B cell (primary cell): Measurements from ENCODE around the gene PRKD2. TPM values are rescaled to one million over a fixed set of nuclear protein-coding genes. Genes with fewer than 3 reads are reported as not detected.
A peak's percentile ranks its signal among the peaks of the same experiment; 100 is the strongest.

Experiments
- ATAC-seq: fragments of 200-7000 bp; cut with Tn5 transposase; one replicate; pipeline ENCODE4 v1.10.0; 2021; ENCODE audit warnings: low read depth, mild to moderate bottlenecking, moderate number of reproducible peaks, moderate library complexity
- CTCF ChIA-PET: fragments of 350-600 bp; sonication (Branson Sonifier 250); formaldehyde crosslinking; loops from one replicate; lab custom pipeline; 2021; ENCODE audit warnings: antibody characterized with exemption, inconsistent platforms; lab: Charles Lee
- POLR2A ChIA-PET: fragments of 350-600 bp; sonication (Branson Sonifier 250); formaldehyde crosslinking; loops from one replicate; lab custom pipeline; 2021; ENCODE audit warnings: antibody characterized with exemption; lab: Charles Lee
- DNase-seq: peaks from one replicate; pipeline ENCODE4 v3.0.0; 2013
- H2AFZ ChIP-seq: 2 replicates; pipeline ENCODE4 v1.6.1; 2012; ENCODE audit warnings: mild to moderate bottlenecking, low read depth, low read length; ENCODE audit not compliant: insufficient read depth, poor library complexity, severe bottlenecking
- H3K27ac ChIP-seq, 2 donors: 1 replicate in 1 of 2; 2 replicates in 1 of 2; pipeline ENCODE4 v1.5.1; 2012 to 2013; ENCODE audit warnings: low read length in 2 of 2, mild to moderate bottlenecking in 2 of 2, moderate library complexity in 1 of 2
- H3K27me3 ChIP-seq, 4 experiments: fragments of 200-600 bp in 1 of 4; sonication (generic) in 1 of 4; replicated peaks in 1 of 4; 1 replicate in 2 of 4; 2 replicates in 2 of 4; pipeline versions ENCODE4 v1.6.1 to v1.7.0; 2013 to 2016; ENCODE audit warnings: low read length in 3 of 4, mild to moderate bottlenecking in 2 of 4, mixed read lengths in 1 of 4, moderate library complexity in 1 of 4; ENCODE audit not compliant: insufficient read depth in 4 of 4, control insufficient read depth in 3 of 4; ENCODE audit errors: control extremely low read depth in 1 of 4
- H3K36me3 ChIP-seq, 2 experiments: replicated peaks in 1 of 2; 1 replicate in 1 of 2; 2 replicates in 1 of 2; pipeline versions ENCODE4 v1.6.1 to v1.7.1; 2013; ENCODE audit warnings: low read length in 1 of 2; ENCODE audit not compliant: insufficient read depth in 2 of 2, control insufficient read depth in 1 of 2; ENCODE audit errors: control extremely low read depth in 1 of 2, extremely low read depth in 1 of 2
- H3K4me1 ChIP-seq, 2 donors: fragments of 200-600 bp in 1 of 2; sonication (generic) in 1 of 2; 1 replicate in 1 of 2; 2 replicates in 1 of 2; pipeline versions ENCODE4 v1.5.1 to v1.6.1; 2013 to 2017; ENCODE audit warnings: low read length in 2 of 2; ENCODE audit not compliant: control insufficient read depth in 2 of 2, insufficient read depth in 2 of 2
- H3K4me2 ChIP-seq: replicated peaks from 2 replicates; pipeline ENCODE3; 2012; ENCODE audit warnings: mild to moderate bottlenecking, low read depth, low read length; ENCODE audit not compliant: poor library complexity, severe bottlenecking
- H3K4me3 ChIP-seq, 5 experiments: fragments of 200-600 bp in 1 of 5; sonication (generic) in 1 of 5; 1 replicate in 3 of 5; 2 replicates in 2 of 5; pipeline versions ENCODE4 v1.5.1 to v1.7.0; 2011 to 2016; ENCODE audit warnings: low read length in 4 of 5, mild to moderate bottlenecking in 4 of 5, low read depth in 2 of 5, control low read depth in 1 of 5, moderate library complexity in 1 of 5; ENCODE audit not compliant: insufficient read depth in 1 of 5; ENCODE audit errors: control extremely low read depth in 1 of 5, extremely low read depth in 1 of 5
- H3K79me2 ChIP-seq: fragments of 200-600 bp; sonication (generic); one replicate; pipeline ENCODE4 v1.6.0; 2016; ENCODE audit warnings: low read length; ENCODE audit not compliant: control insufficient read depth, insufficient read depth
- H3K9ac ChIP-seq: fragments of 200-600 bp; sonication (generic); 2 replicates; pipeline ENCODE4 v1.6.1; 2017; ENCODE audit warnings: mild to moderate bottlenecking, low read length, moderate library complexity
- H3K9me3 ChIP-seq, 3 donors: one replicate each; pipeline versions ENCODE4 v1.6.1 to v1.7.1; 2013; ENCODE audit warnings: low read length in 2 of 3; ENCODE audit not compliant: control insufficient read depth in 2 of 3, insufficient read depth in 1 of 3; ENCODE audit errors: control extremely low read depth in 1 of 3
- H4K20me1 ChIP-seq: 2 replicates; pipeline ENCODE4 v1.6.0; 2012; ENCODE audit warnings: mild to moderate bottlenecking, low read length; ENCODE audit not compliant: insufficient read depth, control insufficient read depth, poor library complexity, severe bottlenecking
- H3K27ac Mint-ChIP-seq: one replicate; pipeline ENCODE4 v1.8.0; 2021; ENCODE audit warnings: mixed read lengths
- H3K27me3 Mint-ChIP-seq: one replicate; pipeline ENCODE4 v1.8.0; 2021; ENCODE audit warnings: mixed read lengths
- H3K4me1 Mint-ChIP-seq: one replicate; pipeline ENCODE4 v1.8.0; 2021; ENCODE audit warnings: mixed read lengths
- H3K4me3 Mint-ChIP-seq: one replicate; pipeline ENCODE4 v1.8.0; 2021; ENCODE audit warnings: mixed read lengths
- H3K9me3 Mint-ChIP-seq: one replicate; pipeline ENCODE4 v1.8.0; 2022; ENCODE audit warnings: mixed read lengths; ENCODE audit not compliant: insufficient read depth
- EZH2 ChIP-seq: IDR thresholded peaks from 2 replicates; pipeline ENCODE4 v1.6.1; 2012; ENCODE audit warnings: borderline replicate concordance, low read depth, mild to moderate bottlenecking, moderate library complexity, low read length; ENCODE audit not compliant: insufficient read depth, poor library complexity, severe bottlenecking
- WGBS: methylation state at CpG from one replicate; pipeline ENCODE4 v1.1.5; 2013; ENCODE audit warnings: missing lambda C conversion rate; ENCODE audit not compliant: insufficient coverage; 5-methylcytosine and 5-hydroxymethylcytosine counted together
- intact Hi-C: fragments of 100-400 bp; cut with micrococcal nuclease; formaldehyde crosslinking; loops from one replicate; pipeline ENCODE4 v1.10.0; 2022
- polyA plus RNA-seq: library from polyadenylated mRNA; depleted of rRNA; stranded (reverse); fragments of >200 nt; gene quantifications from 2 replicates; pipeline ENCODE4 v1.2.3, GENCODE V29; 2012
- total RNA-seq, 2 donors: library from RNA; stranded (reverse); fragments of 120-200 nt in 1 of 2; gene quantifications; 1 replicate in 1 of 2; 2 replicates in 1 of 2; pipeline versions ENCODE4 v1.2.3 to v1.2.4, GENCODE V29; 2013 to 2022
- TF ChIP-seq, protein P1 (sequence below): fragments of 200-600 bp; IDR thresholded peaks from one replicate; pipeline ENCODE4 v1.8.0; 2022; ENCODE audit warnings: antibody characterized with exemption, mild to moderate bottlenecking

PRKD2 gene
- total and polyA plus RNA-seq, 2 donors (not counting 1 experiment from before 2014, with no cell fraction given): 192 to 208 TPM

DNA sequence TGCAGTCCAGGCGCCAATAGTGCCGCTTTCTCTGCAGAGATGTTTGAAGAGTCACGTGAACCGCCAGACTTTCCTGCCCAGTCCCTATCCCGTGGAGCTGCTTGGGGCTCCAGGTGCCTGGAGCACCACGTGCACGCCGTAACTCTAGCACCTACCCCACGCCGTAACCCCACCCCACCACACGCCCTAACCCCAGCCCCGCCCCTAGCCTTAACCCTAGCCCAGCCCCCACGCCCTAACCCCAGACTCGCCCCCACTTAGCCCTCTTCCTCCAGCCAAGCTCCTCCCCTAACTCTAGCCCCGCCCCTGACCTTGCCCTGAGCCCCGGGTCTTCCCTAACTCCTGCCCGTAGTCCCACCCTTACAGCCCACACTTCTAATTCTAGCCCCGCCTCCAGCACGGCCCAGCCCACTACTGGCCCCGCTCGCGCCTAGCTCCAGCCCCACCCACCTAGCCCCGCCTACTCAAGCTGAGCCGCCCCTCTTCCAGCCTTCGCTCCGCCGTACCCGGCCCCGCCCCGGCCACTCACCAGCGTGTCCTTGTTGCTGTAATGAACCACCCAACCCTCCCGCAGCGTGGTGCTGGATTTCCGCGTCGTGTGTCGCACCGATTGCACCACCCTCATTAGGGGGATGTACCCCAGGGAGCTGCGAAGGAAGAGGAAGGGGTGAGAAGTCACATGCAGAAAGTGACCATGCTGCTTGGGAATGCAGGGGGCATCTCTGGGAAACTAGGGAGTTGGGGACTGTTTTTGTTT lies 19.5 kb downstream of the PRKD2 start:
- no peaks in the 10 kb centered on the region for H3K4me1 ChIP-seq
- no peak for DNase-seq
- H3K27me3 ChIP-seq: no peaks in the 10 kb centered on the region
- H2AFZ ChIP-seq: no peak overlapping the region
- no peaks in the 10 kb centered on the region for H3K9me3 ChIP-seq
- intact Hi-C loops: no loop called here
- Mint-ChIP-seq H3K9me3 (no peaks in the 10 kb centered on the region), H3K27me3 (no peaks in the 10 kb centered on the region), H3K4me3 (no peak overlapping the region), H3K27ac (no peak overlapping the region), H3K4me1 (peaks cover 3% of the 10 kb centered on the region)
- 96% methylated on average over 20 of the region's 39 CpGs for WGBS
- H3K79me2 ChIP-seq: peaks cover 72% of the 10 kb centered on the region
- H4K20me1 ChIP-seq: peaks cover 100% of the 10 kb centered on the region
- H3K9ac ChIP-seq: no peak overlapping the region
- H3K36me3 ChIP-seq: peaks cover 18 to 99% of the 10 kb centered on the region in 2 experiments
- H3K4me3 ChIP-seq: no peak overlapping the region
- no peak overlapping the region for H3K27ac ChIP-seq
- POLR2A ChIA-PET: no interaction called here
- CTCF ChIA-PET: interaction anchor here (0.9 to 1.6 kb wide), 3 partner anchors 9 to 60 kb away, joined by 3 to 7 read pairs (median 6); no protein-coding TSS in a partner anchor
- no peak for TF ChIP-seq EZH2
- TF ChIP-seq, protein P1, sequence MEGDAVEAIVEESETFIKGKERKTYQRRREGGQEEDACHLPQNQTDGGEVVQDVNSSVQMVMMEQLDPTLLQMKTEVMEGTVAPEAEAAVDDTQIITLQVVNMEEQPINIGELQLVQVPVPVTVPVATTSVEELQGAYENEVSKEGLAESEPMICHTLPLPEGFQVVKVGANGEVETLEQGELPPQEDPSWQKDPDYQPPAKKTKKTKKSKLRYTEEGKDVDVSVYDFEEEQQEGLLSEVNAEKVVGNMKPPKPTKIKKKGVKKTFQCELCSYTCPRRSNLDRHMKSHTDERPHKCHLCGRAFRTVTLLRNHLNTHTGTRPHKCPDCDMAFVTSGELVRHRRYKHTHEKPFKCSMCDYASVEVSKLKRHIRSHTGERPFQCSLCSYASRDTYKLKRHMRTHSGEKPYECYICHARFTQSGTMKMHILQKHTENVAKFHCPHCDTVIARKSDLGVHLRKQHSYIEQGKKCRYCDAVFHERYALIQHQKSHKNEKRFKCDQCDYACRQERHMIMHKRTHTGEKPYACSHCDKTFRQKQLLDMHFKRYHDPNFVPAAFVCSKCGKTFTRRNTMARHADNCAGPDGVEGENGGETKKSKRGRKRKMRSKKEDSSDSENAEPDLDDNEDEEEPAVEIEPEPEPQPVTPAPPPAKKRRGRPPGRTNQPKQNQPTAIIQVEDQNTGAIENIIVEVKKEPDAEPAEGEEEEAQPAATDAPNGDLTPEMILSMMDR: no peak
- ATAC-seq: peak; percentile 21
- H3K4me2 ChIP-seq: no peak overlapping the region

DNA sequence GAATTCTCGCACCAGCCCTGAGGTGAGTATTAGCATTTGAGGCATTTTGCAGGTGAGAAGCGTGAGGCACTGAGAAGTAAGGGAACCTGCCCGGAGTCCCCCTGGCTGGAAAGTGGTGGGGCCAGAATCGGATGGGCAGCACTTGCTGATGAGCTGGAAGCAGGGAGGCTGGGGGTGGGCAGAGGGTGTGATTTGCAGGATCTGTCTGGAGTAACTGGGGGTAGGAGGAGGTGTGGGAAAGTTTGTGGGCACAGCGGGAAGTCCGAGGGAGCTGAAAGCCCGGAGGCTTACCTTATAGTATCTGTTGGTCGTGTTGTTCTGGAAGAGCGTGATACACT lies 20.1 kb downstream of the PRKD2 start:
- POLR2A ChIA-PET: no interaction called here
- Histone ChIP-seq H3K9me3 (no peaks in the 10 kb centered on the region), H3K9ac (no peak overlapping the region), H3K4me1 (no peaks in the 10 kb centered on the region), H3K27ac (no peak overlapping the region), H2AFZ (no peak overlapping the region), H4K20me1 (peaks cover 100% of the 10 kb centered on the region), H3K4me3 (no peak overlapping the region), H3K36me3 (peaks cover 23 to 100% of the 10 kb centered on the region in 2 experiments), H3K79me2 (peaks cover 71% of the 10 kb centered on the region), H3K4me2 (no peak overlapping the region), H3K27me3 (no peaks in the 10 kb centered on the region)
- H3K9me3 Mint-ChIP-seq: no peaks in the 10 kb centered on the region
- no peak for ATAC-seq
- no peak overlapping the region for H3K27ac Mint-ChIP-seq
- H3K4me1 Mint-ChIP-seq: peaks cover 3% of the 10 kb centered on the region
- intact Hi-C loops: no loop called here
- 95% methylated on average over 9 of the region's 9 CpGs for WGBS
- H3K4me3 Mint-ChIP-seq: no peak overlapping the region
- DNase-seq: no peak
- CTCF ChIA-PET: interaction anchor here (0.8 to 1.6 kb wide), 4 partner anchors 9 to 60 kb away, joined by 3 to 7 read pairs (median 4); no protein-coding TSS in a partner anchor
- no peak for TF ChIP-seq EZH2
- TF ChIP-seq, protein P1: no peak
- no peaks in the 10 kb centered on the region for H3K27me3 Mint-ChIP-seq
